NCI-H2107 treated with DMSO at 0.1 percent for 48 hours (cell line): ENCODE data around the gene VPS13C.

Experiments
- DNase-seq: peaks from one replicate; lab custom pipeline; 2025; ENCODE audit not compliant: unreplicated experiment; lab: John Stamatoyannopoulos, UW

The VPS13C gene

DNA sequence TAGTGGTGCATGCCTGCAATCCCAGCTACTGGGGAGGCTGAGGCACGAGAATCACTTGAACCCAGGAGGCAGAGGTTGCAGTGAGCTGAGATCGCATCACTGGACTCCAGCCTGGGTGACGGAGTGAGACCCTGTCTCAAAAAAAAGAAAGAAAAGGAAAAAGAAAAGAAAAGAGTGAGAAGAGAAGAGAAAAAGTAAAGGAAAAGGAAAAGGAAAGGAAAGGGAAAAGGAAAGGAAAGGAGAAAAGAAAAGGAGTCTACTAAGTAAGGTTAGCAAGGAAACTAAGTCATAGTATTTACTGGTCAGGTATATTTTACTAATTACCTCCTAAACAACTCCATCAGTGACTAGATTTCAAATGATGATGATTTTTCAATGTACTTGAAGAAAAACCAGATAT lies 198.3 kb downstream of the VPS13C start:
- no peak for DNase-seq

- DNase-seq: no peak
Measured at GRCh38 chr15:61857169-61857829, 202.9 kb downstream of the VPS13C start.

DNA sequence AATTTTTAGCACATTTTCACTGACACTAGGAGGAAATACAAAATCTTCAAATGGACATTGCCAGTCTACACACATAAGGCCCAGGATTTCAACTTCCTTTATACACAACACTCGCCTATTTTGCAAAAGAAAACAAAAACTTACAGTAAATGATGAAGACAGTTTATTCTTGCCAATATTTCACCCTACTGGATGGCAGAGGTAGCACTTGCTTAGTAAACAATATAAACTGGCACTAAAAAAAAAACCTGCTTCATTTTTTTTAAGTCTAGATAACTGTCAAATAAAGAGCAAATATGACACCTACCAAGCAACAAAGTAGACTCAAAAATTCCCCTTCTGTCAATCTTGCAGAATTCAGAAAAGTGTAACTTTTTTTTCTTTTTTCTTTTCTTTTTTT lies 204.0 kb downstream of the VPS13C start:
- no peak for DNase-seq

GRCh38 chr15:61853195-61853594 lies 207.1 kb downstream of the VPS13C start:
- DNase-seq: no peak

DNA sequence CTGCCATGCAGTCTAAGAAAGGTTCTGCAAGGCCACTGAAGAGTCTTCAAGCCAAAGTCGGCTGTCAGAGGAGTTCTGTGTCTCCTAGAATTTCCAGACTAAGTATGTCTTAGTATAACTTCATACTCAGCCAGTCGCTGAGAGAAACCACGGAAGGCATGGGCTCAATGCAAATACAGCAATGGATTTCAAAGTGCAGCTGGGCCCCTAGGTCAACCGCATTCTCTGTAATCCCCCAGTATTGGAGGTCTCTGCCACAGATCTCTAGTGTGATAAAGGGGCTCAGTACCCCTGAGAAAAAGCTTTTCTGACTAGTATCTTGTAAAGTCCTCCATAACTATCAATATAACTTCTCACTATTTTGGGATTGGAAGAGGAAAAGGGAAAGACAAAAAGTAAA lies 208.3 kb downstream of the VPS13C start:
- no peak for DNase-seq

DNA sequence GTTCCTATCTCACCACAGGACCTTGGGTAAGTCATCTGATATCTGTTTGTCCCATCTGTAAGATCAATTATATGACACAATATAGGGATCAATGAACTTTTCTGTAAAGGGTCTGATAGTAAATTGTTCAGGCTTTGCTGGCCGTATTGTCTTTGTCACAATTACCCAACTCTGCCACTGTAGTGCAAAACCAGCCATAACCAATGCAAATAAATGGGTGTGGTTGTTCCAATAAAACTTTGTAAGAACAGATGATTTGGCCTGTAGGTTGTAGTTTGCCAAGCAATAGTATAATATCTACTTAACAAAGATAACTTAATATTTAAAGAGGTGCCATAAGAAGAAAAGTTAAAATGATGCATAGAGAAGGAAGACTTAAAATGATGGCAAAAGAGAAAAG lies 210.8 kb downstream of the VPS13C start:
- DNase-seq: no peak

DNA sequence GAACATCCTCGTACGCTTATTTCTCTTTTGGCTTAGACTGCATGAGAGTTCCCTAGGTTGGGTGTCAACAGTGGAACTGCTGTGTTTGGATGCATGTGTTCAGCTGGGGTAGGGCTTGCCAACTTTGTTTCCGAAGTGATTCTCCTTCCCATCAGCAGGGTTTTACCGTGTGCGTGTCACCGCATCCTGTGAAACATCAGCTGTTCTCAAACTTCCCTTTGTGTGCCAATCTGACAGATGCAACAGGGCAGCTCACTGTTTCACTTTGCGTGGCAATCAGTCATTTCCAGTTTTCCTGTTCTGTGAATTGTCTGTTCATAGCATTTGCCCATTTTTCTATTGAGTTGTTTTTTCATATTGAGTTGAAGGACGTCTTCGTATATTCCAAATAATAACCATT lies 218.8 kb downstream of the VPS13C start:
- DNase-seq: no peak

DNA sequence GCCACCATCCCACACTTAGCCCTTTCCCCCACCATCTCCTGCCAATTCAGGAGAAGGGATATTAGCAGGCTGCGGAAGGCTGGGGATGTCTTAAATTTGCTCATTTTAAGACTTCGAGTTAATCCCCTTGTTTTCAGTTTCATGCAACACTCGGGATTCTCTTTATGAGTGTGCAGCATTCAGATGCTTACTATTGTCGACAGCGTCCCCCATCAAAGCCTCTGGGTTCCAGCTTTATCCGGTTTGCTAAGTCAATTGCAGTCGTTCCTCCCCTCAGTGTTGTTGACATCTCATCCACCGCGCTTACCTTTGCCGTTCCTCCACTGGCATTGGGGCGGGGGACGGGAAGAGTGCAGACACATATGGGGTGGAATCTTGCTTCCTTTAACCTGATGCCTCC lies 220.2 kb downstream of the VPS13C start:
- no peak for DNase-seq

- DNase-seq: no peak
Measured at GRCh38 chr15:61839546-61839945, 220.7 kb downstream of the VPS13C start.

DNA sequence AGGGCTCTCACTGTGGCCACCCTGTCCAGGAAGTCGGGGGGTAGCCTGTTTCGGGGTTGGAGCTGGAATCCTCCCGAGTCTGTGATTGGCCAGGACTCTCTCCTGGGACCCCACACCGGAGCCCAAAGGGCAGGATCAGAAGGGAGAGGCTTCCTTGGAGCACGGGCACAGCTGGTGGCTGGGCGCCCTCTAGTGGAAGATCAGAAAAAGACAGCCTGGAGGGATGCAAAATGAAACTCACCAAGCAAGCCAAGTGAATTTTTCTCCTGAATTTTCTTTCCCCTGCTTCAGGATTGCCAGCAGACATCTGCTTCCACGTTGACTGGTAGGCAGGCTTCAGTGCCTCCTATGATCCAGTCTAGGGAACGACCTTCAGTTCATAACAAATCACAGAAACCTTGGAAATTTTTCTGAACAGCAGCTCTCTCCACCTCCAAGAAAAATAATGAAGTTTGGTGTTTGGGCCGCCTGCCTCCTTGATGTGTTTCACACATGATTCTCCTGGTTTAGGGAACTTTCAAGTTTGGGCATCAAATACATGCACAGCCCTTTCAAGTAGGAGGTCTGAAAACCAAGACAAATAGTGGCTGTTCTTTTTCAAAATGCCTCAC lies 224.6 kb downstream of the VPS13C start:
- DNase-seq: peak; percentile 35

DNA sequence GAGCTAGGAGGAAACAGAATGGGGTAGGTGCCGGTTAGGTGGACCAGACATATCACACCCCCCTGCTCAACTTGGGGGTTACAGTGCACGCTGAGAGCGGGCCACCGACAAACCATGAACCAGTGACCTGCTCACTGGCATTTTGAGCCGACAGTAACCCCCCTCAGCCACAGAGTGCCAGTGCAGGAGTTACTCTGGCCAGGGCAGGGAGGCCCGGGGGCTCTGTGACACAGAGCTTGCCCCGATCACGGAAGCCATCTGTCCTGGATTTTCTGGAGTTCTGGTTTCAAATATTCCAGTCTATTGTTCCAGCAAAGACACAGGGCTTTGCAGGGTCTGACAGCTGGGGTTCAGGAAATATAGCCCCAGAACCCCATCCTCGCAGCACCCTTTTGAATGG lies 225.2 kb downstream of the VPS13C start:
- no peak for DNase-seq

DNA sequence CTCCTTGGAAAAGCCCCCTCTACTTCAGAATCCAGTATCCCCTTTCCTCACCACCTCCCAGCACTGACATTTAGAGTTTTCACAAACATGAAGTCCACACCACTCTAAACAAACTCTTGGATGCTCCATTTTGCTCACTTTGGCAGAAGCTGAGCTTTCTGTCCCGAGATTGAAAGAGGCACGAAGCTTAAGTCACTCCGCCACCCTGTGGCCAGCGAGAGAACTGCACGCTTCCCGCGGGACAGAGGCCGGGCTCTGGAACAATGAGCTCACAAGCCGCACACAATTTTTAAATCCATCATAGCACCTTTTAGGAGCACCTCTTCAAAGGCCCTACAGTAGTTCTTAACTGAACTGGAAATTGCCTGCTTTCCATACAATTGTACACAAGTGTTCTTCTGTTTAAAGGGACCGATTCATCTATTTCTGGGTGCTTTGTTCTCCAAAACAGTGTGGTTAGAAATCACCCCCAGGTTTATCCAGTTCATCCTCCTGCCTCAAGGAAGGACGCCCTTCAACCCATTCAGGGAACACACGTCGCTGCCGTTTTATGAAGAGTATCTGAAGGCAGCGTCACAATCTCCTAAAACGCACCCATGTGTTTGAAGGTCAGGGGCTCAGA lies 226.1 kb downstream of the VPS13C start:
- peak; percentile 52 for DNase-seq

GRCh38 chr15:61832223-61832622 lies 228.0 kb downstream of the VPS13C start:
- no peak for DNase-seq

DNA sequence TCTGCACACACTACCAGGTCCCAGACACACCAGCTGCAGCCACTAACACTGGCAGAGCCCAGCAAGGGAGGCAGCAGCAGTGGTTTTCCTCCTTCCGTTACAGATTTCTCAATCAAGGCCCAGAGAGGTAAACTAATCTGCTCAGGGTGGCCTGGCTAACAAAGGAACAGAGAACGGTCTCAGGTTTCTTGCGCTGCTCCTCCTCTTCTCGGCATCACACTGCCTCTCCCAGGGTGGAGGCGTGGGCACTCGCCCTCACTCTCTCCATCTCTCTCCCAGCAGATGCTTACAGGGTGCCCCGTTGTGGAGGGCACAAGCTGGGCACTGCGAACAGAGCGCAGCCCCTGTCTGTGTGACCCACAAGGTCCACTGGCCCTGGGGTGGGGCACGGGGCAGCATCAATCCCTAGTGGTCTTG lies 228.7 kb downstream of the VPS13C start:
- peak; percentile 85 for DNase-seq

GRCh38 chr15:61830536-61831330 lies 229.5 kb downstream of the VPS13C start:
- DNase-seq: no peak

DNA sequence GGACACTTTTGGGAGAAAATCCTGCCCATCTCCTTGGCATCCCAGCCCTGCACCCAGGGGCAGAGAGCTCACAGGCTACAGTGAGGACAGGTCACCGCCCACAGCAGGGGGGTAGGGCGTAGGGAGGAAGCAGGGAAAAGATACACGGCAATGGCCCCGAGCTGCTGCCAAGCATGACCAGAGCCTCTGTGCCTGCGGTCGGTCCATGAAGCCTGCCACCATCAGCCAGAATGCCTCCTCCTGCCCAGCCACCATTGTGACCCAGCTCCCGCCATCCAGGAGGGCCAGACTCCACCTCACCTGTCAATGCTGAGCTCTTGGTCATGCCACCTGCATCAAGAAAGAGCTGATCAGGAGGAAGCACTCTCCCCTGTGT lies 230.7 kb downstream of the VPS13C start:
- no peak for DNase-seq

DNA sequence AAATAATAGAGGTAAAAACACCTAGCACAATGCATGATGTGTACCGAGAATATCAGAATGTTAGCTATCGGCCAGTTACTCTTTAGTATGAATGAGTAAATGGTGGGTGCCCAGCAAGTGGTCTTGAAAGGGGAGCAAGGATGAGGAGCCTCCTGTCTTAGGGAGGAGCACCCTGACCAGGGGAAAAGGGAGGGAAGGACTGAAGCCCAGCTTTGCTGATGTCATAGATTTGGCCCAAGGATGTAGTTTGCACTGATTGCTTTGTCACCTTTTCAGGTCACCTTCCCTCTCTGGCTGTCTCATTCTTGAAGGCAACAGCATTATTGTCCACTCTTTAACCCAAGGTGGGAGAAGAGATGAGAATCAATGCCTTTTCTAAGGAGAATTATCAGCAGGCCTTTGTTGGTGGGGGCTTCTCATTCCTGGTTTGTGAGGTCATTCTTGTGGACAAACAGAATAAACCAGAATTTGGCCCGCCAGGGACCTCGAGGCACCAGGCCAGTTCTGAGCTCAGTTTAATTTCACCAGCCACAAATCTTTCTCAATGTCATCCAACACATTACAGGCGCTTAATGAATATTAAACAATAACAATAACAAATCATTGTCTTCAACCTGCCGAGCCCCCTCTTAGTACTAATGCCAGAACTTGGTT lies 231.3 kb downstream of the VPS13C start:
- DNase-seq: no peak

GRCh38 chr15:61828008-61828407 lies 232.2 kb downstream of the VPS13C start:
- no peak for DNase-seq

GRCh38 chr15:61827131-61827530 lies 233.1 kb downstream of the VPS13C start:
- no peak for DNase-seq

GRCh38 chr15:61824291-61824690 lies 236.0 kb downstream of the VPS13C start:
- no peak for DNase-seq

DNA sequence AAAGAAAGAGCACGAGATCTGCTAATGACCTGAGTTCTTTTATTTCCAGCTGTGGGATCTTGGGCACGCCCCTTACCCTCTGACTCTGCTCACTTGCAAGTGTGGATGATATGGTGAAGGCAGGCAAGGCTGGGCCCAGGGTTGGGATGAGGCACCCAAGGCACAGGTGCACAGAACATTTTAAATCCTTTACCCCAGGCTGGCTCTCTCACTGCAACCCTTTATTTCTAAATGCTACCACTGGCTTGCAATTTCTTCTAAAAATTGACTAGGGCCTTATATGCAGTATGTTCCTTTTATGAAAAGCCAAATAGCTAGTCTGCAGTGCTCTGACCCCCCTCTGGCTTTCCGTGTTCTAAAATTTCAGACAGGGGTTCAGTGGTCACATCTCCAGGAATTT lies 237.7 kb downstream of the VPS13C start:
- DNase-seq: no peak
